GM18909 (cell line): Measurements from ENCODE around the gene BANP.
"Not testable (repeated sequence)": the region's sequence is repeated elsewhere in the genome, so short reads cannot be mapped to it uniquely, and the experiment has no call there.

Experiments
- ATAC-seq: cut with Tn5 transposase; IDR thresholded peaks from one replicate; pipeline ENCODE4 v1.9.1; 2021; ENCODE audit warnings: mild to moderate bottlenecking; ENCODE audit not compliant: unreplicated experiment, poor library complexity

The BANP gene

GRCh38 chr16:88092791-88093555 lies 141.7 kb downstream of the BANP start:
- not testable (repeated sequence) for ATAC-seq

- ATAC-seq = not testable (repeated sequence)
Measured at GRCh38 chr16:88093556-88094252, 142.5 kb downstream of the BANP start.

DNA sequence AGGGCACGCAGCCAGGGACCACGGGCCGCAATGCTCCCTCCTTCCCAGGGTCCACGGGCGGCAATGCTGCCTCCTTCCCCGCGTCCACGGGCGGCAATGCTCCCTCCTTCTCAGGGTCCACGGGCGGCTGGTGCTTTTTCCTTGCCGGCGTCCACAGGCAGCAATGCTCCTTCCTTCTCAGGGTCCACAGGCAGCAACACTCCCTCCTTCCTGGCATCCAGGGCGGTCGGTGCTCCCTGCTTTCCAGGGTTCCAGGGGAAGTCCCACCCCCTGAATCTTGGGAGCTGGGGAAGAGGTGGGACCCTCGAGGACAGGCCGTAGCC lies 143.0 kb downstream of the BANP start:
- ATAC-seq = not testable (repeated sequence)

GRCh38 chr16:88094900-88095299 lies 143.7 kb downstream of the BANP start:
- not testable (repeated sequence) for ATAC-seq

GRCh38 chr16:88096659-88097058 lies 145.4 kb downstream of the BANP start:
- not testable (repeated sequence) for ATAC-seq

DNA sequence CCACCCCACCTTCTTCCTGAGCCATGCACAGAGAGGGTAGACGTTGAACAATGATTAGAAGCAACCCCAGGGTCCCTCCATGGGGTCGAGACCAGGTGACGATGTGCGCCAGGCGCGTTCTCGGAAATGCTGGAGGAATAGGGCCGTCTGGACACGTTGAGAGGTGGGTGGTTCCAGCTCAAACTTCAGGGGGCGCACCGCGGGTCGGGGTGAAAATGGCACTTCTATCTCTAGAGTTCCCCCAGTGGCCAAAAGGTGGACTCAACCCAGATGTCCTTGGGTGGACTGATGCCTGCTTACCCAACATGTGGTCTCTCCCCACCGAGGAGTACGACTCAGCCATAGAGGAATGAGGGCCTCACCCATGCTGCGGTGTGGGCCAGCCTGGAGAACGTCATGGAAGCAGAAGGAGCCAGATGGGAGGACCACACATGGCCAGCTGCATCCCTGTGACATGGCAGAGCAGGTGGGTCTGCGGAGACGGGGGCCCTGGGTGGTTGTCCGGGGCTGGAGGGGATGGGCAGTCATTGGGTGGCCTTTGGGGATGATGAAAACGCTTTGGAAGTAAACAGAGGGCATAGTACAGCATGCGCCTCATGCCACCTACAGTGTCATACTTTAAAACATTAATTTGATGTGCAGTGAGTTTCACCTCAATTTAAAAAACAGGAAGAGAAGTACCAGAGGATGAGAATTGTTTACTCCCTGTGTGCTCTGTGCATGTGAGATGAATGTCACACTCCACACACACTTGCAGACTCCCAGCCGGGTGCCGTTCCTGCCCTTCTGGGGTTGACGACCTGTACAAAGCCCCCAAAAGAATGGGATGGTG lies 147.7 kb downstream of the BANP start:
- not testable (repeated sequence) for ATAC-seq

DNA sequence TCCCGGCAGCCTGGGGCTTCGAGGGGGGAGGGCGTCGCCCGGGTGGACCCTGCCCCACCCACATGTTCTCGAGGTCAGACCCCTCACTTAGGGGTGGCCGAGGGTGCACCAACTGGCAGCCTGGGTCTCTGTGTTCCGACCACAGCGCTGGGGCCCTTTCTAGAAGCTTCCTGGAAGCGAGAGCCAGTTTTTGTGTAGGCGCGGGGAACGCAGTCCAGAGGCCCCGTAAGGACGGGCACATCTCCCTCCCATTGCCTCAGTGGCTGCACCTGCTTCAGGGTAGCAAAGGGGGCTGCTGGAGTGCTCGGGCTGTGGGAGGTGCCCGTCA lies 148.3 kb downstream of the BANP start:
- ATAC-seq = no peak

DNA sequence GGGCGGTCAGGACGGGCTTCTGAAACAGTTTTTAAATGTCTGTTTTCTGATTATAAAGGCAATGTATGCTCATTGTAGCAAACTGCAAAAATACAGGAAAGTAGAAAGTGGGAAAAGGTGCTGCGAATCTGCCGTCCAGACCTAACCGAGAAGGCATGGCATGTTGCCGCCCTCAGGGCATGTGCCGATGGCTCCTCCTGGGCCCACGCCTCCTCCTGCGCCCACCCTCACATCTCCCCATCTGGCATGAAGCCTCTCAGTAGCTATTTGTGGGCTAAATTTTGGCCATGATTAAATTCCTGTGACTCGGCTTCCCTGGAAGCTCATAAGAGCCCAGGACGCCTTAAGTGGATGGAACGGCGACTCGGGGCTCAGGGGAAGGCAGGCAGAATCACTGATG lies 148.7 kb downstream of the BANP start:
- ATAC-seq = not testable (repeated sequence)

GRCh38 chr16:88100801-88101622 lies 149.8 kb downstream of the BANP start:
- not testable (repeated sequence) for ATAC-seq

DNA sequence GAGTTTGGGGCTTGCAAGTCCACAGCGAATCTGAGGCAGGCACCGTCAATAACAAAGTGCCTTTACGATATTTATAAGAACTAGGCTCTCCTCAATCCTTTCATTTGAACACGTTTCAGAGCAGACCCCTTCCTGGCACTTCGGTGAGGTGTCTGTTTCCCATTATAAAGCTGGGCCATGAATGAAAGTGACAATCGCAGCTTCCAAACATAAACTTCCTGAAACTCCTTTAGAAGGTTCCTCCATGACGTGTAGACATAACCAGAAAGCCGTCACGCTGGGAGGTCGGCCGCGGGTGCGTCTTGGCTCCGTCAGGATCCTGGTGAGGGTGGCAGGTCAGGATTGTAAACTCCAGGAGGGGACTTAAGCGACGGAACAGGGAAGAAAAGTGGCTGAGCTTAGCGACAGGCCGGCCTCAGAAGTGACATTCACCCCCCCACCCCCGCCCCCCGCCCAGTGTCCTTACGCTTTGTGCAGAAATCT lies 150.4 kb downstream of the BANP start:
- not testable (repeated sequence) for ATAC-seq

DNA sequence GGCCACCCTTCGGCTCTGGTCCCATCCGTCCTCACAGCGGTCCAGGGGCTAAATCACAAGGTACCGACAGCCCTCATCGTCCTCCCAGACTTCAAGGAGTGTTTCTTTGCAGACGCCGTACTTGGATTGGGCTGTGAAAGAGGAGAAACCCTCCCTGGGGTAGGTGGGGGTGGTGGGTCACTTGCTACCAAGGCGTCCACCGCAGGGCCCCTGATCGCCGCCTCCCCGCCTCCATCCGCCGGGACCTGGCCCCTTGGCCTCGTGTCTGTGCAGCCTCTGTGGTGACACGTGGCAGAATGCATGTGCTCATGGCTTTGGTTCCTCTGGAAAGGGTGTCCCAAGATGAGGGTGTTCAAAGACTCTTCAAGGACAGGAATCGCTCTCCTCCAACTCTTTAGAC lies 151.4 kb downstream of the BANP start:
- ATAC-seq = no peak

GRCh38 chr16:88103011-88103410 lies 151.8 kb downstream of the BANP start:
- ATAC-seq = no peak

GRCh38 chr16:88103581-88104188 lies 152.5 kb downstream of the BANP start:
- no peak for ATAC-seq

DNA sequence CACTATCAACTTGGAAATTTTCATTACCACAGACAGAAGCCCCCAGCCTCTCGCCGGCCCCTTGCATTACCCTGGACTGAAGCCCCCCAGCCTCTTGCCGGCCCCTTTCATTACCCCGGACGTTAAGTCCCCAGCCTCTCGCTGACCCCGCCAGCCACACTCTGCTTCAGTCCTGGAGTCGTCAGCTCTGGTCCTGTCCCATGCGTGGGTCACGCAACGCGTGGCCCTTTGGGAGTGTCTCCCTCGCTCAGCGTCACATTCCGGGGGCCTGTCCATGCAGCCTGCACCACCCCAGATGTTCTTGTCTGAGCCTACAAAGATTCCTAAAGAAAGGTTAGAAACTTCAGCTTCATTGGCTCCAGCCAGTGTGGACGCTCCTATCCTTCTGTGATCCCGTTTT lies 153.1 kb downstream of the BANP start:
- not testable (repeated sequence) for ATAC-seq

DNA sequence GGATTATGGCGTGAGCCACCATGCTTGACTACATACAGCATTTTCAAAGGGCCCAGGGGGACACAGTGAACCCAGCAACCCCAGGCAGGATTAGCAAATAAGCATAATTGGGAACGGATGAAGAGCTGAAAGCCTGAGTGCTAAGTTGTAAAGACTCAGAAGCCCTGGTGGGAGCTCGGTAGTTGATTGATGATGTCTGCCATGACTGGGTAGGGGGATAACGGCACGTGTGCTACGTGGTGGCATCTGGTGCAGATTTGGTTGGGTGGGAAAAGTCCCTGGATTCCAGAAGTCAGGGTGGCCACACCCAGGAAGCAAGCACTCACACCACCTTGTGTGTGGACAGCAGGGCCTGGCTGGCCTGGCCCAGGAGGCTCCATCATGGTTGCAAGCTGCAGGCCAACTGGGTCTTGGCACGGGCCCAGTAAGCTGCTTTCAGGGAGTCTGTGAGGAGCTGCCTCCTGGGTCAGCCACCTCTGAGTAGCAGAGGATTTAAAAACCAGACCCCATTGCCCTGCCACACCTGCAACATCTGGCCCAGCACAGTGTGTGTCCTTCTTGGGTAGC lies 154.4 kb downstream of the BANP start:
- ATAC-seq = not testable (repeated sequence)

DNA sequence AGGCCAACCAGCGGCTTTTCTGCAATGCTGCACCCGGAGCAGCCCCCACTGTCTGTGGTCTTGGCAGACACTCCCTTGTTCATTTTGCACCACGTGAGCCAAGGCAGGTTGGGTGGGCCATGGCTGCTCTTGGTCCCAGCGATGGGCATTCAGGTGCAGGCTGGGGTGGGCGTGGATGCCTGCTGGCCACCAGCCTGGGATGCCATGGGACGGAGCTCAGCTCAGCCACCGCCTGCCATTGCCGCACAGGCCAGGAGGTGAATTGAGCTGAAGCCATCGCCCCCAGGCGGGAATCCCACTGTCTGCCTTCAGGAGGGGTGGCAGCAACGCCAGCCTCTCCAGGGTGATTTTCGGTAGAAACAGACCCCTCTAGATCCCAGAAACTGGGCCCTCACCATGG lies 155.3 kb downstream of the BANP start:
- not testable (repeated sequence) for ATAC-seq

DNA sequence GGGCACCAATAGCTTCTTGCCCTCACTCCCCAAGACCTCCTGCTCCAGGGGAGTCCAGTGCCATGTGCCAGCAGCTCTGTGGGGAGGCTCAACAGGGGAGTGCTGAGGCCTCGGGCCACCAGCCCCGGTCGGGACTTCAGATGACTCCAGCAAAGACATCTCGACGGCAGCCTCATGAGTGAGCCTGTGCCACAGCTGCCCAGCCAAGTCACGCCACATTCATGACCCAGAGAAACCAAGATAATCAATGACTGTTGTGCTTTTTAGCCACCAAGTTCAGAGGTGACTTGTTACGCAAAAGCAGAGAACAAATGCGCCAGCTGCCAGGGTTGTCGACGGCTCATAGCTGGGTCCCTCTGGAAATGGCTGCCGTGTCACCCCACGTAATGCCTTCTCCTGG lies 157.5 kb downstream of the BANP start:
- ATAC-seq = no peak

GRCh38 chr16:88109726-88110621 lies 158.7 kb downstream of the BANP start:
- ATAC-seq = not testable (repeated sequence)
